ENCODE data around the gene NBAS. TPM values are rescaled to one million over a fixed set of nuclear protein-coding genes. Genes with fewer than 3 reads are reported as not detected.

Gene NBAS
- total and polyA plus RNA-seq, 2 donors (not counting 3 experiments of a cell fraction or from before 2014, with no cell fraction given) = 29.4 to 43.0 TPM

DNA sequence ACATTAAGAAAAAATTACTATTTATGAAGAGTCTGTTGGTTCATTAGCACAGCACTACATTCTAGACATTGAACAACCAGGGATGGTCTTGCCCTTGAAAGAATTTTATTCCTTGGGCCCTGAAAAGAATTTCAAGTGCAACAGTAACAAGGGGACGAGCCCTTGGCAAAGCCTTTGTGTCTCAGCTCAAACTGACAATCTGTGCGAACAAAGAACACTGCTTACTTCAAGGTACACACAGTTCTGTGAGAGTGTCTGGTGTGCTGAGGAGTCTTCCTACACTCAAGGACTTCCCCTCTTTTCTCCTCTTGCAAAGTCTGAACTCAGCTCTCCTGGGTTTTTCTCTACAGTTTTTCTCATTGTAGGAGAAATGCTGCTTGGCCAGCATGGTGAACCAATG is 373.4 kb downstream of the NBAS start:
- Histone ChIP-seq H3K4me2 (ENCODE audit: insufficient read depth, low read length) (no peak overlapping the region), H3K79me2 (ENCODE audit: control insufficient read depth, insufficient read depth, low read length) (no peaks in the 10 kb centered on the region), H3K9ac (replicated peaks; ENCODE audit: extremely low read depth, insufficient read depth, low read length) (no peak overlapping the region), H4K20me1 (replicated peaks; ENCODE audit: control insufficient read depth, extremely low read depth, insufficient read depth, low read length) (no peaks in the 10 kb centered on the region), H2AFZ (ENCODE audit: low read depth, low read length) (no peak overlapping the region), H3K9me3 (replicated peaks; ENCODE audit: control insufficient read depth, insufficient read depth, low read length) (no peaks in the 10 kb centered on the region), H3K27me3 (ENCODE audit: control insufficient read depth in 2 of 2, insufficient read depth in 2 of 2, low read length in 2 of 2) (no peaks in the 10 kb centered on the region), H3K4me1 (ENCODE audit: control insufficient read depth, extremely low read depth, insufficient read depth, low read length) (no peaks in the 10 kb centered on the region), H3K4me3 (replicated peaks in 1 of 3; ENCODE audit: insufficient read depth in 1 of 3, low read depth in 1 of 3, low read length in 3 of 3) (no peak overlapping the region), H3K36me3 (ENCODE audit: control insufficient read depth in 2 of 2, extremely low read depth in 1 of 2, insufficient read depth in 2 of 2, low read length in 2 of 2) (peaks cover 0 to 4% of the 10 kb centered on the region in 2 experiments), H3K9me1 (replicated peaks; ENCODE audit: control insufficient read depth, extremely low read depth, insufficient read depth, low read length) (no peaks in the 10 kb centered on the region), H3K27ac (ENCODE audit: insufficient read depth, low read depth, low read length) (no peak overlapping the region)
- intact Hi-C loops (cut with micrococcal nuclease) (no loop called here), dilution Hi-C loops (cut with MboI; ENCODE audit: extremely low pct_ligation_motif_present, low sequenced_read_pairs) (no loop called here)
- no TSS peak for BruUV-seq (replicated peaks)
- CTCF ChIA-PET = no interaction called here
- POLR2A ChIA-PET = no interaction called here
- DNase-seq (ENCODE audit: low read depth, low spot score) (no peak), FAIRE-seq (no peak)
- TF ChIP-seq POLR2AphosphoS5 (IDR thresholded peaks at IDR 0.05; ENCODE audit: insufficient read depth, low read depth, low read length) (no peak), GATA2 (IDR thresholded peaks at IDR 0.05; ENCODE audit: insufficient read depth, insufficient read length, low read depth, low read length) (no peak)

DNA sequence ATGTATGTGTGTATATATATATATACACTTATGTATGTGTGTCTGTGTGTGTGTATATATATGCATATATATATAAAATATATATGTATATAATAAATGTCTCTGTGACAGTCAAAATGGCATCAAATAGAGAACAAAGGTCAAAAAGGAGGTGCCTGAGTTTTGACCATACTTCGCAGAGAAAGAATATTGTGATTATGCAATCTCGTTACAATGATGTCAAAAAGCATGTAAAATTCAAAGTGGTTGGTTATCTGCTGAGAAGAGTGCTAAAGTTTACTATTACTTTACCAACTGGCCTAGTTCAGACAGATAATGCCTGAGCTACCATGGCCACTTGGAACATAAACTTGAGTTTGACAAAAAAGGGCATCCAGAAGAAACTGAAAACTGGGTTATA is 375.0 kb downstream of the NBAS start:
- CTCF ChIA-PET = no interaction called here

More for the DNA sequence above, 375.0 kb downstream of the NBAS start:
- no peak overlapping the region for H3K4me3 ChIP-seq (replicated peaks in 1 of 3; ENCODE audit: insufficient read depth in 1 of 3, low read depth in 1 of 3, low read length in 3 of 3)
- no TSS peak for BruUV-seq (replicated peaks)
- H3K4me2 ChIP-seq (ENCODE audit: insufficient read depth, low read length) = no peak overlapping the region
- TF ChIP-seq, protein P1, sequence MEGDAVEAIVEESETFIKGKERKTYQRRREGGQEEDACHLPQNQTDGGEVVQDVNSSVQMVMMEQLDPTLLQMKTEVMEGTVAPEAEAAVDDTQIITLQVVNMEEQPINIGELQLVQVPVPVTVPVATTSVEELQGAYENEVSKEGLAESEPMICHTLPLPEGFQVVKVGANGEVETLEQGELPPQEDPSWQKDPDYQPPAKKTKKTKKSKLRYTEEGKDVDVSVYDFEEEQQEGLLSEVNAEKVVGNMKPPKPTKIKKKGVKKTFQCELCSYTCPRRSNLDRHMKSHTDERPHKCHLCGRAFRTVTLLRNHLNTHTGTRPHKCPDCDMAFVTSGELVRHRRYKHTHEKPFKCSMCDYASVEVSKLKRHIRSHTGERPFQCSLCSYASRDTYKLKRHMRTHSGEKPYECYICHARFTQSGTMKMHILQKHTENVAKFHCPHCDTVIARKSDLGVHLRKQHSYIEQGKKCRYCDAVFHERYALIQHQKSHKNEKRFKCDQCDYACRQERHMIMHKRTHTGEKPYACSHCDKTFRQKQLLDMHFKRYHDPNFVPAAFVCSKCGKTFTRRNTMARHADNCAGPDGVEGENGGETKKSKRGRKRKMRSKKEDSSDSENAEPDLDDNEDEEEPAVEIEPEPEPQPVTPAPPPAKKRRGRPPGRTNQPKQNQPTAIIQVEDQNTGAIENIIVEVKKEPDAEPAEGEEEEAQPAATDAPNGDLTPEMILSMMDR (IDR thresholded peaks at IDR 0.05; ENCODE audit: extremely low read depth in 1 of 2, insufficient read depth in 1 of 2, low read depth in 1 of 2, low read length in 2 of 2) = no peak
- TF ChIP-seq MYC (IDR thresholded peaks at IDR 0.05; ENCODE audit: low read depth, low read length) (no peak), POLR2A (IDR thresholded peaks at IDR 0.05; ENCODE audit: low read depth, low read length) (no peak), JUN (IDR thresholded peaks at IDR 0.05; ENCODE audit: borderline replicate concordance, insufficient read depth, insufficient read length, low read depth) (no peak), EZH2 (IDR thresholded peaks at IDR 0.05; ENCODE audit: borderline replicate concordance, low read depth, low read length, severe bottlenecking) (no peak), POLR2AphosphoS5 (IDR thresholded peaks at IDR 0.05; ENCODE audit: insufficient read depth, low read depth, low read length) (no peak), GATA2 (IDR thresholded peaks at IDR 0.05; ENCODE audit: insufficient read depth, insufficient read length, low read depth, low read length) (no peak), FOS (IDR thresholded peaks at IDR 0.05; ENCODE audit: borderline replicate concordance, insufficient read depth, low read length) (no peak)
- TF ChIP-seq, protein P2, sequence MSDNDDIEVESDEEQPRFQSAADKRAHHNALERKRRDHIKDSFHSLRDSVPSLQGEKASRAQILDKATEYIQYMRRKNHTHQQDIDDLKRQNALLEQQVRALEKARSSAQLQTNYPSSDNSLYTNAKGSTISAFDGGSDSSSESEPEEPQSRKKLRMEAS (IDR thresholded peaks at IDR 0.05; ENCODE audit: insufficient read depth, insufficient read length) = no peak
- H3K9ac ChIP-seq (replicated peaks; ENCODE audit: extremely low read depth, insufficient read depth, low read length) = no peak overlapping the region
- intact Hi-C loops (cut with micrococcal nuclease) = no loop called here
- no peaks in the 10 kb centered on the region for H3K79me2 ChIP-seq (ENCODE audit: control insufficient read depth, insufficient read depth, low read length)
- H2AFZ ChIP-seq (ENCODE audit: low read depth, low read length) = no peak overlapping the region
- FAIRE-seq = no peak
- peaks cover 0 to 4% of the 10 kb centered on the region in 2 experiments for H3K36me3 ChIP-seq (ENCODE audit: control insufficient read depth in 2 of 2, extremely low read depth in 1 of 2, insufficient read depth in 2 of 2, low read length in 2 of 2)
- dilution Hi-C loops (cut with MboI; ENCODE audit: extremely low pct_ligation_motif_present, low sequenced_read_pairs) = no loop called here
- no peaks in the 10 kb centered on the region for H3K9me1 ChIP-seq (replicated peaks; ENCODE audit: control insufficient read depth, extremely low read depth, insufficient read depth, low read length)
- no peak for DNase-seq (ENCODE audit: low read depth, low spot score)
- H3K9me3 ChIP-seq (replicated peaks; ENCODE audit: control insufficient read depth, insufficient read depth, low read length) = no peaks in the 10 kb centered on the region
- H4K20me1 ChIP-seq (replicated peaks; ENCODE audit: control insufficient read depth, extremely low read depth, insufficient read depth, low read length) = no peaks in the 10 kb centered on the region
- no peaks in the 10 kb centered on the region for H3K4me1 ChIP-seq (ENCODE audit: control insufficient read depth, extremely low read depth, insufficient read depth, low read length)
- H3K27me3 ChIP-seq (ENCODE audit: control insufficient read depth in 2 of 2, insufficient read depth in 2 of 2, low read length in 2 of 2) = no peaks in the 10 kb centered on the region
- no peak overlapping the region for H3K27ac ChIP-seq (ENCODE audit: insufficient read depth, low read depth, low read length)
- POLR2A ChIA-PET = no interaction called here

Measured in endothelial cell of umbilical vein (primary cell).